Gastroesophageal sphincter (tissue), 3 donors: ENCODE data around the gene NPL.

Source experiments
- EP300 ChIP-seq: sonication (generic); formaldehyde crosslinking; IDR thresholded peaks from one replicate; pipeline ENCODE4 v1.6.1; 2017; ENCODE audit warnings: antibody characterized with exemption, mild to moderate bottlenecking
- TF ChIP-seq, protein P1 (sequence below), 4 experiments: fragments of 200-600 bp in 2 of 4; fragments of 450-650 bp in 2 of 4; sonication (generic) in 1 of 4; IDR thresholded peaks; one replicate each; pipeline ENCODE4 v1.5.1; 2017 to 2019; ENCODE audit warnings: antibody characterized with exemption in 4 of 4, mild to moderate bottlenecking in 2 of 4, moderate library complexity in 2 of 4

DNA sequence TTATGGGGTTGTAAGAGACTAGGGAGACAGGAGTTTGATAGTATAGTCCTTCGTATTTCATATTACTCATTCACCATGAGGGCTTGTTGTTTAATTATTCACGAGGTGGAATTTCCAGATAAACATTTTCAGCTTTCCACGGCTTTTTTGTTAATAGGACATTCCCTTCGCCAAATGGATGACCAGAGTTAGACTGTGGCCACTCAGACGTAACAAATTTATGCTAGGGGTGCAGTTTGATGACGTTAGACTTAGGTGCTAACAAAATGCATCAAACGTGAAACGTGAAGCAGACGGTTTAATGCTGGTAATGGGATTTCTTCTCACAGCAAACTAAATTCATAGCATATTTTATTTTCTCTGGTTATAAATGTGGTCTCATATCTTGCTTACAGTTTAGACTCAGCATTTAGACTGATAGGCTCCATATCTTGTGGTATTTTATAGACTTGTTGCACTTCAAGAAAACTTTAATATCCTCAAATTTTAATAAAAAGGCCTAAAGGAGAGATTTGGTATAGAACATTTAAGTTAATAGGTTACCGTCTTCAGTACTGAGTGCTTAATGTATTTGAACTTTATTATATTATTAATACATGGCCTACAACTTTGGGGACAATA lies 51.9 kb downstream of the NPL start:
- no peak for TF ChIP-seq EP300
- TF ChIP-seq, protein P1, sequence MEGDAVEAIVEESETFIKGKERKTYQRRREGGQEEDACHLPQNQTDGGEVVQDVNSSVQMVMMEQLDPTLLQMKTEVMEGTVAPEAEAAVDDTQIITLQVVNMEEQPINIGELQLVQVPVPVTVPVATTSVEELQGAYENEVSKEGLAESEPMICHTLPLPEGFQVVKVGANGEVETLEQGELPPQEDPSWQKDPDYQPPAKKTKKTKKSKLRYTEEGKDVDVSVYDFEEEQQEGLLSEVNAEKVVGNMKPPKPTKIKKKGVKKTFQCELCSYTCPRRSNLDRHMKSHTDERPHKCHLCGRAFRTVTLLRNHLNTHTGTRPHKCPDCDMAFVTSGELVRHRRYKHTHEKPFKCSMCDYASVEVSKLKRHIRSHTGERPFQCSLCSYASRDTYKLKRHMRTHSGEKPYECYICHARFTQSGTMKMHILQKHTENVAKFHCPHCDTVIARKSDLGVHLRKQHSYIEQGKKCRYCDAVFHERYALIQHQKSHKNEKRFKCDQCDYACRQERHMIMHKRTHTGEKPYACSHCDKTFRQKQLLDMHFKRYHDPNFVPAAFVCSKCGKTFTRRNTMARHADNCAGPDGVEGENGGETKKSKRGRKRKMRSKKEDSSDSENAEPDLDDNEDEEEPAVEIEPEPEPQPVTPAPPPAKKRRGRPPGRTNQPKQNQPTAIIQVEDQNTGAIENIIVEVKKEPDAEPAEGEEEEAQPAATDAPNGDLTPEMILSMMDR (IDR thresholded peaks at IDR 0.05), result no peak
